GM12874 (cell line): Measurements from ENCODE around the gene GJA3.

ENCODE experiments used
- TF ChIP-seq, protein P1 (sequence below): IDR thresholded peaks from 2 replicates; pipeline ENCODE4 v1.5.1; 2011; ENCODE audit warnings: low read depth, mild to moderate bottlenecking, control low read depth, low read length, moderate library complexity; ENCODE audit not compliant: insufficient read depth

GJA3 gene

DNA sequence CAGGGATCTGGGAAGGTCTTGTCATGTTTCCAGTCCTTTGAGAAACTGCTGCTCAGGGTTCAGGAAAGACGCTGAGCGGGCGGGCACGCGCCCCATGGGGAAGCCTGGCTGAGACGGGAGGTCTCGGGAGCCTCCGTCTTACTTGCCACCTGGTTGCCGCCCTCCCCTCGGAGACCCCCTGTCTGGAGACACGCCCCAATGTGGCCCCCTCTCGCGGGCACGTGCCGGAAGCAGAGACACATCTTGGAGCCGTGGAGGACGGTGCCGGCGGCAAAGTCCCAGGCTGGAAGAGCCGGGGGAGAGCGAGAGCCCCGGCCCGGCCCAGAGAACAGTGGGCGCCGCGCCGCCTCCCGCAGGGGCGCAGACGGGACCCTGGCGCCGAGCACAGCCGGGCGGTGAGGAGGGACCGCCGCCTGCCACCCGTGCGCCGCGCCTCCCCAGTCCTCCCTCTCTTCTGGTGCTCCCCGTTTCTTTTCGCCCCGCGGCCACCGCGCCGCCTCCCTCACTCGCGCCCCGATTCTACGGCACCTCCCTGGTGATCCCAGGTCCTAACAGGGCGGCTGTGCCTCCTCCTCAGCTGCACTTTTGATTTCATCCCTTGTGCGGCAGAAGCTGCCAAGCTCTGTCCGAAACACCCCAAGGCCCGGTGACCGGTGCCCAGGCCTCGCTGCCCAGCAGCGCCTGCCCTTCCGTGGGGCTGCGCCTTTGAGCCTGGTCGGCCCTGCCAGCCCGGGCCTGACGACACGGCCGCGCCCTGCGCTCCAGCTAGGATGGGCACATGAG lies 16.4 kb upstream of the GJA3 start:
- TF ChIP-seq, protein P1, sequence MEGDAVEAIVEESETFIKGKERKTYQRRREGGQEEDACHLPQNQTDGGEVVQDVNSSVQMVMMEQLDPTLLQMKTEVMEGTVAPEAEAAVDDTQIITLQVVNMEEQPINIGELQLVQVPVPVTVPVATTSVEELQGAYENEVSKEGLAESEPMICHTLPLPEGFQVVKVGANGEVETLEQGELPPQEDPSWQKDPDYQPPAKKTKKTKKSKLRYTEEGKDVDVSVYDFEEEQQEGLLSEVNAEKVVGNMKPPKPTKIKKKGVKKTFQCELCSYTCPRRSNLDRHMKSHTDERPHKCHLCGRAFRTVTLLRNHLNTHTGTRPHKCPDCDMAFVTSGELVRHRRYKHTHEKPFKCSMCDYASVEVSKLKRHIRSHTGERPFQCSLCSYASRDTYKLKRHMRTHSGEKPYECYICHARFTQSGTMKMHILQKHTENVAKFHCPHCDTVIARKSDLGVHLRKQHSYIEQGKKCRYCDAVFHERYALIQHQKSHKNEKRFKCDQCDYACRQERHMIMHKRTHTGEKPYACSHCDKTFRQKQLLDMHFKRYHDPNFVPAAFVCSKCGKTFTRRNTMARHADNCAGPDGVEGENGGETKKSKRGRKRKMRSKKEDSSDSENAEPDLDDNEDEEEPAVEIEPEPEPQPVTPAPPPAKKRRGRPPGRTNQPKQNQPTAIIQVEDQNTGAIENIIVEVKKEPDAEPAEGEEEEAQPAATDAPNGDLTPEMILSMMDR: no peak

DNA sequence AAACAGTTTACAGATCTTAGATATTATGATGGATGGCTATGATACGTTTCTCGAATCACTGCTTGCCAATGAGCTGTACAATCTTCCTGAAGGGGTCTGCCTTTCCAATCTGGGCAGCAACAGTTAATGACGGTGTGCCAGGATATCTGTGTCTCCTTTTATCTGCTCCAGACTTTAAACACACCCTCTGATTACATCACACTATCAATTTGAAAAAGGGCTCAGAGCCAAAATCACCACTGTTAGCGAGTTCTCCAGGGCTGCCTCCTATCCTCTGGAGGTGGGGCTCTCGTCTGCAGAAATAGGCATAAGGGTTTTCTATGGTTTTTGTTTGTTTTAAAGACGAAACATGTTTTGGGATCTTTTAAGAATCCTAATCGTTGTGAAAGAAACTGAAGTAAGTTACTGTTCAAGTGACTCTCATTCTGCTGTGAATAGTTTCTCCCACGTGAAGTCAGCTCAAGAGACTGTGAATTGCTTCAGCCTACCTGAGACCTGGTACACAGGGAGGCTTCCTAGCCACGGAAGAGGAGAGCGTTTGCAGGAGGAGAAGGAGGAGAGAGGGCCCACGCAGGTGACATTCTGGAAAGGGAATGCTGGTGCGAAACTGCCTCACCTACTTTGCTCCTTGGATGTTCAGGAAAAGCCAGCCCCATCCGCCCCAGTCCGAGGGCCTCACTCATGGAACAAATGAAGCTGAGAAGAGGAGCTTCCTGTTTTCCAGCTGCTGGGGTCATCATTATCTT lies 15.2 kb upstream of the GJA3 start:
- TF ChIP-seq, protein P1: no peak

DNA sequence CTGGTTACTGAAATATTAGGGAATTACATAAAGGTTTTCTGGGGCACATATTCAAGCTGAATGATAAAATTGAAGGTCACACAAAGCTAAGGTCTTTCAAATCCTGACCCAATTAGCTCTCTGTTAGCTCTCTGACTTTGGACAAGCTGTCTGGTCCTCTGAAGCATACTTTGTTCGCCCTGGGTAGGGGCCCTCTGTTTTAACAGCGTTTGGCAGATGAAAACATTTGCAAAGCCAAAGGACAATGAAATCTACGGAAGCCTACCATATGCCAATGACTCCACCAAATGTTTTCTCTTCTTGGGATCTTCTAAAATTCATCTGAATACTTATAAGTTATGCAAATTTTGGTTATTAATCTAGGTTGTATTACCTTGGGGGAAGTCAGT lies 14.5 kb upstream of the GJA3 start:
- TF ChIP-seq, protein P1: no peak

DNA sequence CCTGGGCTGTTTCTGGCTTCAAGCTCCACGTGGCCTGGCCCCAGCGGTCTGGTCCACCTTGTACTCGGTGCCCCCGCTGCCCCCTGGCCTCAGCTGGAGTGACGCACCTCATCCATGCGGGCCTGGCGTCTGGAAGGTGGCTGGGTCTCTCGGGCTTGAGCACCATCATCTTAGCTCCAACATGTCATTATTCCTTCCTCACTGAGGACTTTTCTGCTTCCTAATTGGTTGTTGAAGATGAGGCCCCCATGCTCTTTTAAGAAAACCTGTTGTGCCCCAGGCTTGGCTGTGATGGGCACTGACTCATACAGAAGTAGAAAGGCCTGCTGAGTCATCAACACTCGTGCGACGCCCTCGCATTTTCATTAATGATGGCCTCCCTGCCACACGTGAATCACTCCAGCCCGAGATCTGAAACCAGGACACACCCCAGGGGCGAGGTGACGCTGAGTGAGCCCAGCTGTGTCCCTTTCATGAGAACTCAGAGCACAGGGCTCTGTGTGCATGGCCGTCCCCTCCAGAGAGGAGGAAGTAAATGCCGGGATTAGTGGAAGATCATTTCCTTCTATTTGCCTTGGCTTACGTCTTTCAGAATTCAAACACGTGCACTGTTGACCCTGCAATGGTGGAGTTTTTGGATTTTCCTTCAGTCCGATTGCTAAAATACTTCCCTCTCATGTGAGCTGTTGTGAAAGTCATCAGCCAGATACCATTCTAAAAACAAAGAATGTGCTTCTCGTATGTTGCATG lies 14.0 kb upstream of the GJA3 start:
- TF ChIP-seq, protein P1: no peak

DNA sequence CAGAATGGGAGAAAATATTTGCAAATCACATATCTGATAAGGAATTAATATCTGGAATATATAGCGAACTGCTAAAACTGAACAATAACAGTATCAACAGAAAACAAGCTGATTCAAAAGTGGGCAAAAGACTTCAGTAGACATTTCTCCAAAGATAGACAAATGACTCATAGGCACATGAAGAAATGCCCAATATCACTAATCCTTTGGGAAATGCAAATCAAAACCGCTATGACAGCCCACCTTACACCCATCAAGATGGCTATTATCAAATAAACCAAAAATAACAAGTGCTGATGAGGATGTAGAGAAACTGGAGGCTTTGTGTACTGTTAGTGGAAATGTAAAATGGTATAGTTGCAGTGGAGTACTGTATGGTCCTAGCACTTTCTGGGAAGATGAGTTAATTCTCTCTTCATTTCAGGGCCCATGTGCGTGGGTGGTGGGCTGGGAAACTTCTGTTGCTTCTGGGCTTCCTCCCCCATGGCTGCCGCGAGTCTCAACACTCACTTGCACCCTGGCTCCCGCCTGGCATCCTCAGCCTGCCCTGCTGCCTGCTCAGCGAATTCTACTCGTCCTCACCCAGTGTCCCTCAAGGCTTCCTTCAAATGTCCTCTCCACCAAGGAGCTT lies 12.4 kb upstream of the GJA3 start:
- TF ChIP-seq, protein P1: no peak

DNA sequence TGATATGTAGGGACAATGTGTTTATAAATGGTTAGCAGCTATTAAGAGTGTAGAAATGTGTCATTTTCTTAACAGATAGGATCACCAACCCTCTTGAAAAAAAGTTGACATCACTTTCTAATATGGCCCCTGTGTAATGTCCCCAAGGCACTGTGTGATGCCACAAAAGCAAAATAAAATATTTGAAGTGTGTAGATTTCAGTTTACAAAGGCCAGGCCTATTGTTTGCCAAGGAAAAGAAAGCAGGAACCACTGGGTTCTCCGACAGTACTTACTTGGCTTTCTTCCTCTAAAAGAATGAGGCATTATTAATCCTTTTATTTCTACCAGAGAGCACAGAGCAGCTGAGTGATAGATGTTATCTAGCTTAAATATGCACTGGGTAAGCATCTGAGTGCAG lies 10.5 kb upstream of the GJA3 start:
- TF ChIP-seq, protein P1: no peak

DNA sequence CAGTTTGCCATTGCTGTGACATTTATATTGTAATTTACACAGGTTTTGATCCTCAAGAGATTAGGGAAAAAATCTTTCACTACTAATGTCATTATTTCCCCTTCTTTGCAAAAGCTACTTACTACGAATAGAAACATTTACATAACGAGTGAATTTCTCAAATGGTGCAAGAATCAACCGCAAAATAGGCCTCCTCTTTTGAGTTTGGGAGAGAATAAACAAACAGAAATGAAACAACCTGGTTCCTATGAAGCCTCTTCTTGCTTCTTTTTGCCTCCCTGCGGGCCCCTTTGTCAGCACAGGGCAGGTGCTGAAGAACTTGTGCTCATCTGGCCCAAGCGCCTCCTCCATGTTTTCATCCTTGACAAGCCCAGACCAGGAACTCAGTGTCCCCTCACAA lies 10.1 kb upstream of the GJA3 start:
- TF ChIP-seq, protein P1: no peak
